Pulmonary artery endothelial cell (primary cell): ENCODE data around the gene HOXA3. TPM values are rescaled to one million over a fixed set of nuclear protein-coding genes. Genes with fewer than 3 reads are reported as not detected.

Experiments
- DNase-seq: peaks from one replicate; pipeline ENCODE4 v3.0.0-alpha.2; 2011; ENCODE audit warnings: low read depth, low spot score
- total RNA-seq: library from RNA; depleted of rRNA; stranded (reverse); fragments of >200 nt; gene quantifications from 2 replicates; pipeline ENCODE4 v1.2.3, GENCODE V29; 2014

Gene HOXA3
- total RNA-seq, 1 donor from 2014 or later, result 0.66 TPM

DNA sequence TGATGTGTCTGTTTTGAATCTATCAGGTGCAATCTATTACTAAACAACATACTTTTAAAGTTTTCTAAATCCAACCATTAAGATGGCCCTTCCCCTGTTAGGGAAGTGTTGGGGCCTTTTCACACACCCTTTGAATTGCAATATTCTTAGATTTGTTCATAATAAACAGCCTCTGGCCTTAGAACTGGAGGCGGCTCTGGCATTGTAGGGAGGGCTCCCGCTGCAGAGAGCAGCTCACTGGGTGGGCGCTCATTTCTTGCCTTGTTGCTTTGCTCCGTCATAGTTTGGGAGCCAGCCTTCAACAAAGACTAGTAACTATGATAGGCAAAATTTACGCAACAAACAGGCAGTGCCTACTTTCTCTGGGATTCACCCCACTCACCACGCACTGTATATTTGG, 26.0 kb upstream of the HOXA3 start:
- DNase-seq, result no peak

DNA sequence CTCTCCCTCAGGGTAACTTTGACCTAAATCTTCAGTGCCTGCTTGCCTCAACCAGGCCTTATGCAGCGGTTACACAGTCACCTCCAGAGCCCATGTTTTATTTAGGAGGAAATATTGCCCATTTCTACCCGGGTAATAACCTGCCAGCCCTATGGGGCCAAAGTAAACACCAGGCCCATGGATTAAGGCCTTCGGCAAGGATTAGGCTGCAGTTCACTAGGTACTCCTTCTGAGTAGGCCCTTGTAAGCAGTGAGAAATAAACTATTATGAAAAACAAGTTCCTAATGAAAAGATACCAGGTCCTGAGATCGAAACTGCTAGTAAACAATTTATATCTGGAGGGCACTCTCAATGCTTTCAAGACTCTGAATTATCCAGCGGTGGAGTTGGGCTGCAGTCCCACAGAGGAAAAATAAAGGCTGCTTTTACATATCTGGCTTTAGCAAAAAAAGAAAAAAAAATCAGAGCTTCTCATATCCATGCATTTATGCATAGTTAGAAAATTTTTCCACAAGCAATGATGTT, 25.5 kb upstream of the HOXA3 start:
- no peak for DNase-seq

DNA sequence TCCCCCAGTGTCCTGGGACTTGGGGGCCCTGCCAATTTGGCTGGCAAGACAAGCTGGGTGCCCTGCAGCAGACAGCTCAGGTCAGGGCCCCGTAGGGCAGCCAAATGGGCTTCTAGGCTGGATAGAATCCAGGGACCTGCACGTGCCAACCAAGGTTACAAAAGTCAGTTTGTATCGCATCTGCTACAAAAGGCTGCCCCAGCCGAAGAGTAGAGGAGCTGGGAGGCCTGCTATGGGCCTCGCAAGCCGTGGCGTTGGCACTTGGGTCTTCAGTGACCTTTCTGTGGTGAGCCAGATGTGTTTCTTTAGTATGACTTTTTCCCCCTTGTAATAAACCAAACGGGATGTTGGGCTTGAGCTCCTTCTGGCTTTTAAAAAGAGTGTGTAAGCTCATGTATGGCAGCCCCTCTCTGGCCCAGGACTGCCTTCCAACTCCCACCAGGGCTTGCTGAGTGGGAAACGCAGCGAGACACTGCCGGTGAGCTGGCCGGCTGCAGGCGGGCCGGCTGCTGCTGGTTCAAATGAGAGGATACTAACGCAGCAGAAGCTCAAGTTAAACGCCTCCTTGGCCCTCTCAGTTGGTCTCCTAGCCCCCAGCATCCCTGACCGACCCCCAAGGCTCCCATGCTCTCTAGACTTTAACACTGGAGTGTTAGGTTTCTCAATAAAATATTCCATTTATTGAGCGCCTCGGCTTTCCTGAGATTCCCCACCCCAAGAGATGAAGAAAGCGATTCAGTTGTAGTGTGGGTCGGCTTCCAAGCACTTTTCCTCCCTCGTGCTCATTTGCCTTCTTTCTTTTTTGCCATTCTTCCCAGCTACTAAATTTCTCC, 24.8 kb upstream of the HOXA3 start:
- no peak for DNase-seq

DNA sequence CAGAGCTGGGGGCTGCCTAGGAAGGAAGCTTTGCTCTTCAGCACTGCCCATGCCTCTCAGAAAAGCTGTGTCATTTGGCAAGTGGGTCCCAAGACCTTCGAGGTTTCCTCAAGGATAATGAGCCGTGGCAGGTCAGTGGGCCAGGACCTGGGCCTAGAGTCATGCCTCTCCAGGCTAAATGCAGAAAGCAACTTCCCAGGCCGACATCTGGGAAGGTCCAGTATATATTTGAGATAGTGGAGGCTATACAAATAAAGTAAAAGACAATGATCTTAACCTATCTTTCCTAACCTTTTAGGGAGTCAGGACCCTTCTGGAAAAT, 24.1 kb upstream of the HOXA3 start:
- no peak for DNase-seq

DNA sequence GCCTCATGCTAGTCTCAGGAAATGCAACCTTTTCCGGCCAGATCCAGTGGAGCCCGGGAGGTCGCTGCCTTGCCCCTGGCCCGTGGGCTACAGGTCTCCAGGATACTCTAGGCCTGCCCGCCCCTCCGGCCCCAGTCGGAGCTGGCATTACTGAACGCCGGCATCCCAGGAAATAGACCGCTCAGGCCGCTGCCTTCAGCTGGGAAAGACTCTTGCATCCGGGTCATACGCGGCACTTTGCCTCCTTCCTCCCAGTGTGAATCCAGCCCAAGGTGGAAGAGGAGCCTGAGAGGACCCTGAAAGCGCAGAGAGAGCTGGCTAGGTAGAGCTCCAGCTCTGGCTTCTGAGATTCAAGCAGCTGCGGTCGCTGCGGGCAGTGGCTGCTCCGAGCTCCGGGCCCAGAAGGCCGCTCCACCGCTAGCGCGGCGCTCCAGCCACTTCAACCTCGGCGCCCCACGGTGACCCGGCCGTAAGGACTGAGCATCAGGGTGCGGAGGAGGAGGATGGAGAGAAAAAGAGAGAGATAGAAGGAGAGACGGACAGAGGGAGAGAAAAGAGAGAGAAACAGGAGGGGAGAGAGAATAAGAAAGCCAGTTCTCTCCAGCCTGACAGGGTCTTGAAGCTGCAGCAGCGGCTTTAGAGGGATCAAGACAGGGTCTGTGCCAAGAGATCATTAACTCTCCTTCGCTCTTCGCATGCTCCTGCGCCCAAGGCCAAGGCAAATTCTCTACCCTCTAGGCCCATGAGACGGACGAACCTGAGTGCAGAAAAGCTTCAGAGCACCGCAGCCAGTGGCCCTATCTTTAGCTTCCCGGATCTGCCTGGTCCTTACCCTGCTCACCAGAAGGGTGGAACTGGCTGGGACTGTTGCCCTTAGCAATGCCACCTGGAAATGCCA, 23.5 kb upstream of the HOXA3 start:
- DNase-seq, result no peak

GRCh38 chr7:27174874-27175625, 22.7 kb upstream of the HOXA3 start:
- no peak for DNase-seq

DNA sequence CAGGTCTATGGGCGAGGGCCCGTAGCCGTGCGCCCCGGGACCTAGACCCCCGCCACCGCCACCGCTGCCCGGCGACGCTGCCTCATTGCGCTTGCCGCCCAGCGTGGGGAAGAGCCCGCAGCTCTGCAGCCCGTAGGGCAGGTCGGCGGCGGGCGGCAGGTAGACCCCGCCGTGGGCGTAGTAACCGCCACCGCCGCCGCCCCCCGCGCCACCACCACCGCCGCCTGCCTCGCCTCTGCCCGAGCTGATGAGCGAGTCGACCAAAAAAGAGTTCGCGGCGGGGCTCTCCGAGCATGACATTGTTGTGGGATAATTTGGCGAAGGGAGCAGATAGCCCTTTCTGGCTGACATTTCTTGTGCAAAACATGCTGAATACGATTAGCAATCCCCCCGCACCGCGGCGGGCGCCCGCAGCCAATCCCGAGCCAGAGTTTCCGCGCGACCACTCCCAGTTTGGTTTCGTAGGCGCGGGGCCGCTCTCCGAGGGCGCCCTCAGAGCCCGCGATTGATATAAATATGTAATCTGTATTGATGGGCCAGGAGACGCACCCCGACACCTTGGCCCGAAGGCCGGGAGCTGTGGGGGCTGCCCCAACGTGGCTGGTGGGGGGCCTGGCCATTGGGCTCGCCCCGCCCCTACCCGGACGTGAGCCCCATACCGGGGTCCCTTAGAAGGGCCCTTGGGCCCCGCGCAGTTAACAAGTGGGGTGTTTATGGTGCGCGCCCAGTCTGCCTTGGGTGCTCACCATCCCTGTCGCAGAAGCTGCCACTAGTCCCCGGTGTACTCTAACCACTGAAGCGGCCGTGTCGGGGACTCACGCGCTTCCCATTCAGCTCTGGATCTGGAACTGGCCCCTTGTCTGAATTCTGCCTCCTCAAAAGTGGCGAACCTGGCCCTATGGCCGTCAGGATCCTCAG, 21.8 kb upstream of the HOXA3 start, which contains the start of gene HOXA10:
Gene HOXA10, minus strand, starts transcription at position 365 of the 918 bp plus-strand sequence. Its CDS starts 14 bp downstream, at position 351.
- DNase-seq, result no peak

GRCh38 chr7:27173511-27173955, 21.1 kb upstream of the HOXA3 start:
- DNase-seq, result no peak

- DNase-seq, result no peak
Measured at GRCh38 chr7:27172823-27173510, 20.6 kb upstream of the HOXA3 start.

GRCh38 chr7:27172315-27172774, 20.0 kb upstream of the HOXA3 start:
- no peak for DNase-seq

GRCh38 chr7:27171637-27172314, 19.4 kb upstream of the HOXA3 start:
- no peak for DNase-seq

GRCh38 chr7:27171325-27171636, 18.9 kb upstream of the HOXA3 start:
- DNase-seq, result no peak

GRCh38 chr7:27170426-27171324, 18.3 kb upstream of the HOXA3 start:
- no peak for DNase-seq

GRCh38 chr7:27169658-27170425, 17.5 kb upstream of the HOXA3 start:
- DNase-seq, result no peak

- no peak for DNase-seq
Measured at GRCh38 chr7:27168265-27168947, 16.0 kb upstream of the HOXA3 start.

DNA sequence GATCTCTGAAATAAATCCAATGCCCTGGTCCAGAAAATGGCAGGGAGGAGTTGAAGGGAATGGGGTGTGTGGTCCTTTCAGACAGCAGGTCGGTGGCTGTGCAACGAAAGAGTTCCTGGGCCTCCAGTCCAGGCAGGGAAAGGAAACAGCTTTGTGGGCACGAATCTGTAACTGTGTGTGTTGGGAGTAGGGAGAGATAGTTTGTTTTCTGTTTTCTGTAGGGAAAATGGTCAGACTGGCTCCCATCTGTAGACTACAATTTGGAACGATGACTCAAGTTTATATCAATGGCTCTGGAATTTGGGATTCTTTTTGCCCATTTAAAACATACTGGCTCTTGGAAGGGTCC, 15.5 kb upstream of the HOXA3 start:
- DNase-seq, result no peak
